Body of pancreas (tissue), 4 donors: ENCODE measurements around the gene ZMYND10.

Experiments
- CTCF ChIP-seq, 7 experiments: fragments of 450-650 bp in 4 of 7; fragments of 200-600 bp in 3 of 7; sonication (generic) in 3 of 7; IDR thresholded peaks; one replicate each; pipeline ENCODE4 v1.5.1; 2016 to 2019; ENCODE audit warnings: antibody characterized with exemption in 7 of 7
- POLR2A ChIP-seq, 3 donors: fragments of 450-650 bp; IDR thresholded peaks; one replicate each; pipeline ENCODE4 v1.6.1; 2016; ENCODE audit warnings: antibody characterized with exemption in 3 of 3, mild to moderate bottlenecking in 2 of 3

GRCh38 chr3:50338965-50339364 lies 6.6 kb downstream of the ZMYND10 start:
- TF ChIP-seq CTCF (IDR thresholded peaks at IDR 0.05): no peak
- TF ChIP-seq POLR2A (IDR thresholded peaks at IDR 0.05): no peak
